B cell (primary cell): Measurements from ENCODE around the gene TECPR2.

Source experiments
- EZH2 ChIP-seq: IDR thresholded peaks from 2 replicates; pipeline ENCODE4 v1.6.1; 2012; ENCODE audit warnings: borderline replicate concordance, low read depth, mild to moderate bottlenecking, moderate library complexity, low read length; ENCODE audit not compliant: insufficient read depth, poor library complexity, severe bottlenecking
- TF ChIP-seq, protein P1 (sequence below): fragments of 200-600 bp; IDR thresholded peaks from one replicate; pipeline ENCODE4 v1.8.0; 2022; ENCODE audit warnings: antibody characterized with exemption, mild to moderate bottlenecking

GRCh38 chr14:102492531-102492910 lies 129.8 kb downstream of the TECPR2 start:
- TF ChIP-seq EZH2, result no peak
- TF ChIP-seq, protein P1, sequence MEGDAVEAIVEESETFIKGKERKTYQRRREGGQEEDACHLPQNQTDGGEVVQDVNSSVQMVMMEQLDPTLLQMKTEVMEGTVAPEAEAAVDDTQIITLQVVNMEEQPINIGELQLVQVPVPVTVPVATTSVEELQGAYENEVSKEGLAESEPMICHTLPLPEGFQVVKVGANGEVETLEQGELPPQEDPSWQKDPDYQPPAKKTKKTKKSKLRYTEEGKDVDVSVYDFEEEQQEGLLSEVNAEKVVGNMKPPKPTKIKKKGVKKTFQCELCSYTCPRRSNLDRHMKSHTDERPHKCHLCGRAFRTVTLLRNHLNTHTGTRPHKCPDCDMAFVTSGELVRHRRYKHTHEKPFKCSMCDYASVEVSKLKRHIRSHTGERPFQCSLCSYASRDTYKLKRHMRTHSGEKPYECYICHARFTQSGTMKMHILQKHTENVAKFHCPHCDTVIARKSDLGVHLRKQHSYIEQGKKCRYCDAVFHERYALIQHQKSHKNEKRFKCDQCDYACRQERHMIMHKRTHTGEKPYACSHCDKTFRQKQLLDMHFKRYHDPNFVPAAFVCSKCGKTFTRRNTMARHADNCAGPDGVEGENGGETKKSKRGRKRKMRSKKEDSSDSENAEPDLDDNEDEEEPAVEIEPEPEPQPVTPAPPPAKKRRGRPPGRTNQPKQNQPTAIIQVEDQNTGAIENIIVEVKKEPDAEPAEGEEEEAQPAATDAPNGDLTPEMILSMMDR, result no peak
